ENCODE data around the gene TRAPPC3L.

The TRAPPC3L gene

GRCh38 chr6:116461932-116462885, 83.3 kb downstream of the TRAPPC3L start:
- peak; percentile 47 for DNase-seq

- DNase-seq, result no peak
Observed at GRCh38 chr6:116461331-116461931, 84.1 kb downstream of the TRAPPC3L start, which contains the start of gene CALHM6. Gene CALHM6 (plus strand): TSS chr6:116461375. CDS start chr6:116461930, 555 bp downstream.

DNA sequence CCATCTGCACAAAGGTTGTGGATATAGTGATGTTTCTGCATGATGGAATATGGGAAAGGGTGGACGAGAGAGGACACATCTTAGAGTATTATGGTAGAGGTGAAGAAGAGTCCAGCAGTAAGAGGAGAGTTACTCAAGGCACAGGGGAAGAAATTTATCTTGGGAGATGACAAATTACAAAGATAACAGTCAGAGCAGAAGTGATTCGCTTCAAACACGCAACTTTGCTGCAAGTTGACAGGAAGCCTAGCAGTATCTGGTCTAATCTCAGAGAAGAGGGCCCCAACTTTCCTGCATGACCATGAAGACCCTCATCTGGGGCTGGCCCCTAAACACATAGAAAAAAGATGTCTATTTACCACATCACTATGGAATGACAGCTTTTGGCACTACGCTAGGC, 85.6 kb downstream of the TRAPPC3L start:
- DNase-seq, result no peak

GRCh38 chr6:116458264-116458663, 87.2 kb downstream of the TRAPPC3L start:
- no peak for DNase-seq

DNA sequence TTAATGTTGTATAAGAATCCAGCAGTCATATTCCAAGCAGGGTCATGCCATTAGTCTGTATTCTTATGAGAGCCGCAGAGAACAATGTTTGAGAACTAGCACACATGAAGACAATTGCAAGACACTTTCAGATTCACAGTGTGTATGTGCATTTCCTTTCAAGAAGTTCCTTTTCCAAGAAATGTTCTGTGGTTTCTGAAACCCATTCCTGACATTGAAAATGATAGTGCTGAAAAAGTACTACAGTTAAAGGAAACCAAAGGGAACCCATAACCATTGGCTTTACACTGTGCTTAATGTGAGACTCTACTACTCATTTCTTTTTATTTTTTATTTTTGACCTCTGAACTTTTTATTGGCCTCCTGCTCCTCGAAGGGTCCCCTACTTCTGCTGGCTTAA, 88.6 kb downstream of the TRAPPC3L start:
- DNase-seq, result no peak

- DNase-seq, result no peak
Observed at GRCh38 chr6:116456106-116456505, 89.4 kb downstream of the TRAPPC3L start.

GRCh38 chr6:116452531-116452930, 93.0 kb downstream of the TRAPPC3L start:
- no peak for DNase-seq

DNA sequence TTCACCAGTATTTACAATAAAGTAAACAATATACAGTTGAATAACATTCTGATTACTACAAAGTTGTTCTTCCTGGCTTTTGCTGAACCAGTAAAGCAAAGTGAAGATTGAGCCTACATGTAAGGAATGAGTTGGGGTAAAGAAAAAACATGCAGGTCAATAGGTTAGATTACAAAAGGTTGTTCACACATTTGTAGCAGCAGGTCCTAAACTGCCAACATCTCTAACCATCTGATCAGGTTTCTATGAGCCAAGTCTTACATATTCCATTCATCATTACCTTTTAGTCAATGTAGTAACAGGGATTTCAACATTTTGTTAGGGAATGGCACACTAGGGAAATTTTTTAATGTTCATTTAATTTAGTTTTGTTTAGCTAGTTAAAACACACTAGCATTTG, 93.6 kb downstream of the TRAPPC3L start:
- no peak for DNase-seq

- DNase-seq, result no peak
Observed at GRCh38 chr6:116450769-116451740, 94.4 kb downstream of the TRAPPC3L start.

DNA sequence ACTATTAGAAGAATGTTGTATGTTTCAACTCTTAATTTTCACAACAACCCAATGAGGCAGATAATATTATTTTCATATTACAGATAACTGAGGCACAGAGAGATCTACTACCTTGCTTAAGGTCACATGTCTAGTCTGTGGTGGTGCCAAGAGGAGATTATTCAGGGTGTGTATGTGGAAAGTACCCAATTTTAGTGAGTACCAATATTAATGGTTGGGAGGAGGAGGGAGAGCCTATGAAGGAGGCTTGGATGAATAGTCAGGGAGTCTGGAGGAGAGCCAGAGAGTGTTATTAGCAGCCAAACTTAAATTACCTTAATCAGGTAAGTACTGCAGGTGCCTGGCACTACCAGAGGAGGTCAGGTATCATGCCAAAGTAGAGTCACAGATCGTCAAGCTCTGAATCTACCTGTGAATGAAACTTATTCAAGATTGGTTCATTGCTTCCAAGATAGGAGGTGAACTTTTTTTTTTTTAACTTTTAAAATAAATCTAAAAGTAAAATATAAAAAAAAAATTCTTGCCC, 95.2 kb downstream of the TRAPPC3L start:
- no peak for DNase-seq

- DNase-seq, result no peak
Observed at GRCh38 chr6:116449565-116449964, 95.9 kb downstream of the TRAPPC3L start.

GRCh38 chr6:116447496-116448011, 97.9 kb downstream of the TRAPPC3L start:
- DNase-seq, result no peak

GRCh38 chr6:116447052-116447451, 98.4 kb downstream of the TRAPPC3L start:
- DNase-seq, result no peak

DNA sequence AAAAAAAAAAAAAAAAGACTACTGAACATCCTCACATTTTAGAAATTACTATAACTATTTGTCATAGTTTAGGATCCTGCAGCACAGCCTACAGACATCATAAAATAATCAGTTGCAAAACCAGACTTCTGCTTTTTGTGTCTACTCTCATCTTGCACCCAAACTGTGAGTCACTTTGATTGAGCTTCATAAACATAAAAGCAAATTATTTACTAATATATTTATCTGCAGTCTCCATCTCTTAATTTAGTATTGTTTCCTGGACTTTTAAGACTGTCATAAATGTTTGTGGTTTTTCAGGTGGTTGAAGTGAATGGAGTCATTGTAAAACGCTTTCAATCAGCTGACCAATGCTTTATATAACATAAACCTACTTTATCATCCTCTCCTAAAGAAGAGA, 99.1 kb downstream of the TRAPPC3L start:
- DNase-seq, result no peak

DNA sequence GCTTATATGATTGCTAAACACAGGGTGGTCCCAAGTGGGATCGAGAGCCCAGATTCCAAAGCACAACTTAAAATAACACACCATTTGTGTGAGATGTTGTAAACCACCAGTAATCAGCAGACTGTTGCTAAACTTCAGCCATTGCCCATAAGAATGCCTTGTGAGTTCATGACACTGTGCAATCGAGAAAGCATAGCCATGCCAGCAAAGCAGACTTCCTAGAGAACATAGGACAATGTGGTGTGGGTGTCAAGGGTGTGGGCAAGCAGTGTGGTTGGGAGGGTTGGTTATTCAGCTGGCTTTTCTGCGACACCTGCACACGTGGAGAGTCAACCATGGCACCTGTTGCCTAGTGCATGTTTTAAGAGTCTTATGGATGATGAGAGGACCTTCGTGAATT, 100.4 kb downstream of the TRAPPC3L start:
- DNase-seq, result no peak
